Keratinocyte (primary cell): Measurements from ENCODE around the gene GPC3. TPM values are rescaled to one million over a fixed set of nuclear protein-coding genes. Genes with fewer than 3 reads are reported as not detected.

Experiments
- DNase-seq: peaks from one replicate; pipeline ENCODE4 v3.0.0-alpha.2; 2011; ENCODE audit warnings: low read depth, missing footprints, low spot score
- FAIRE-seq: peaks from 2 replicates; lab custom pipeline; 2011; peaks lifted over from hg19 to GRCh38; lab: Jason Lieb, UNC
- H2AFZ ChIP-seq: 2 replicates; pipeline ENCODE4 v1.6.0; 2012; ENCODE audit warnings: low read length, control low read depth, inconsistent platforms; ENCODE audit not compliant: control insufficient read depth
- H3K27ac ChIP-seq: 2 replicates; pipeline ENCODE4 v1.5.1; 2011; ENCODE audit warnings: low read length; ENCODE audit not compliant: control insufficient read depth, insufficient read depth
- H3K27me3 ChIP-seq: 3 replicates; pipeline ENCODE4 v1.6.0; 2011; ENCODE audit warnings: low read length; ENCODE audit not compliant: control insufficient read depth, insufficient read depth; ENCODE audit errors: extremely low read depth
- H3K36me3 ChIP-seq, 2 experiments: 2 replicates in 1 of 2; 3 replicates in 1 of 2; pipeline ENCODE4 v1.5.1; 2011; ENCODE audit warnings: low read length in 2 of 2, mild to moderate bottlenecking in 1 of 2; ENCODE audit not compliant: control insufficient read depth in 2 of 2, insufficient read depth in 2 of 2; ENCODE audit errors: extremely low read depth in 1 of 2
- H3K4me1 ChIP-seq: 3 replicates; pipeline ENCODE4 v1.5.1; 2011; ENCODE audit warnings: low read length; ENCODE audit not compliant: control insufficient read depth, insufficient read depth; ENCODE audit errors: extremely low read depth
- H3K4me2 ChIP-seq: 3 replicates; pipeline ENCODE4 v1.6.0; 2011; ENCODE audit warnings: low read depth, low read length; ENCODE audit not compliant: control insufficient read depth, insufficient read depth; ENCODE audit errors: extremely low read depth
- H3K4me3 ChIP-seq, 3 experiments: fragments of 200-600 bp in 1 of 3; sonication (generic) in 1 of 3; 2 replicates in 2 of 3; 3 replicates in 1 of 3; pipeline ENCODE4 v1.5.1; 2011 to 2016; ENCODE audit warnings: low read length in 3 of 3, mild to moderate bottlenecking in 3 of 3, control low read depth in 2 of 3, inconsistent platforms in 1 of 3, low read depth in 1 of 3, mixed read lengths in 1 of 3, mixed run types in 1 of 3, moderate library complexity in 1 of 3; ENCODE audit not compliant: control insufficient read depth in 2 of 3, insufficient read depth in 2 of 3; ENCODE audit errors: extremely low read depth in 1 of 3
- H3K79me2 ChIP-seq: 2 replicates; pipeline ENCODE4 v1.6.0; 2012; ENCODE audit warnings: low read length; ENCODE audit not compliant: control insufficient read depth, insufficient read depth
- H3K9ac ChIP-seq: 3 replicates; pipeline ENCODE4 v1.6.0; 2011; ENCODE audit warnings: low read length; ENCODE audit not compliant: control insufficient read depth, insufficient read depth; ENCODE audit errors: extremely low read depth
- H3K9me1 ChIP-seq: 3 replicates; pipeline ENCODE4 v1.6.0; 2011; ENCODE audit warnings: low read length; ENCODE audit not compliant: control insufficient read depth, insufficient read depth; ENCODE audit errors: extremely low read depth
- H3K9me3 ChIP-seq: 2 replicates; pipeline ENCODE4 v1.5.1; 2012; ENCODE audit warnings: low read depth, low read length; ENCODE audit not compliant: control insufficient read depth
- H4K20me1 ChIP-seq: 3 replicates; pipeline ENCODE4 v1.6.0; 2011; ENCODE audit warnings: low read length; ENCODE audit not compliant: control insufficient read depth, insufficient read depth; ENCODE audit errors: extremely low read depth
- CTCF ChIP-seq, 3 experiments: IDR thresholded peaks in 1 of 3; conservative IDR thresholded peaks in 1 of 3; optimal IDR thresholded peaks in 1 of 3; 2 replicates in 2 of 3; 3 replicates in 1 of 3; pipeline versions ENCODE3 to v1.5.1; 2011; ENCODE audit warnings: low read length in 3 of 3, mild to moderate bottlenecking in 3 of 3, moderate library complexity in 2 of 3, control low read depth in 1 of 3, inconsistent platforms in 1 of 3; ENCODE audit not compliant: insufficient read depth in 2 of 3; ENCODE audit errors: extremely low read depth in 1 of 3
- EZH2 ChIP-seq: IDR thresholded peaks from one replicate; pipeline ENCODE4 v1.6.1; 2012; ENCODE audit warnings: inconsistent platforms, mild to moderate bottlenecking, low read length, moderate library complexity
- dilution Hi-C: fragments of 300-500 bp; cut with MboI; formaldehyde crosslinking; loops from one replicate; pipeline ENCODE4 v1.7.0; 2020; ENCODE audit warnings: low sequenced_read_pairs; ENCODE audit not compliant: extremely low pct_ligation_motif_present
- polyA plus RNA-seq, 5 experiments: library from polyadenylated mRNA; depleted of rRNA in 3 of 5; stranded (reverse) in 3 of 5; stranded (forward) in 1 of 5; unstranded in 1 of 5; fragments of >200 nt; gene quantifications; 1 replicate in 1 of 5; 2 replicates in 3 of 5; 3 replicates in 1 of 5; pipeline versions ENCODE4 v1.2.1 to v1.2.3, GENCODE V29; 2011 to 2012; ENCODE audit warnings: missing spikeins in 2 of 5, low read depth in 1 of 5, low replicate concordance in 1 of 5

The GPC3 gene
- polyA plus RNA-seq, 1 donor (not counting 4 experiments of a cell fraction or from before 2014, with no cell fraction given): 0.03 TPM

GRCh38 chrX:133600536-133600935 is 384.9 kb downstream of the GPC3 start:
- Histone ChIP-seq H3K79me2 (no peaks in the 10 kb centered on the region), H3K27ac (no peak overlapping the region), H4K20me1 (no peaks in the 10 kb centered on the region), H3K4me1 (no peaks in the 10 kb centered on the region), H3K4me2 (no peak overlapping the region), H3K9ac (no peak overlapping the region), H3K4me3 (no peak overlapping the region), H3K36me3 (no peaks in the 10 kb centered on the region), H3K9me3 (no peaks in the 10 kb centered on the region), H2AFZ (no peak overlapping the region), H3K9me1 (no peaks in the 10 kb centered on the region), H3K27me3 (no peaks in the 10 kb centered on the region)
- no peak for TF ChIP-seq EZH2
- no peak for TF ChIP-seq CTCF (optimal IDR thresholded peaks at IDR 0.05 in 1 of 3, IDR thresholded peaks at IDR 0.05 in 1 of 3, conservative IDR thresholded peaks at IDR 0.05 in 1 of 3; ENCODE audit: extremely low read depth in 1 of 3, insufficient read depth in 2 of 3, low read length in 3 of 3)
- DNase-seq (no peak), FAIRE-seq (no peak)
- dilution Hi-C loops: no loop called here

DNA sequence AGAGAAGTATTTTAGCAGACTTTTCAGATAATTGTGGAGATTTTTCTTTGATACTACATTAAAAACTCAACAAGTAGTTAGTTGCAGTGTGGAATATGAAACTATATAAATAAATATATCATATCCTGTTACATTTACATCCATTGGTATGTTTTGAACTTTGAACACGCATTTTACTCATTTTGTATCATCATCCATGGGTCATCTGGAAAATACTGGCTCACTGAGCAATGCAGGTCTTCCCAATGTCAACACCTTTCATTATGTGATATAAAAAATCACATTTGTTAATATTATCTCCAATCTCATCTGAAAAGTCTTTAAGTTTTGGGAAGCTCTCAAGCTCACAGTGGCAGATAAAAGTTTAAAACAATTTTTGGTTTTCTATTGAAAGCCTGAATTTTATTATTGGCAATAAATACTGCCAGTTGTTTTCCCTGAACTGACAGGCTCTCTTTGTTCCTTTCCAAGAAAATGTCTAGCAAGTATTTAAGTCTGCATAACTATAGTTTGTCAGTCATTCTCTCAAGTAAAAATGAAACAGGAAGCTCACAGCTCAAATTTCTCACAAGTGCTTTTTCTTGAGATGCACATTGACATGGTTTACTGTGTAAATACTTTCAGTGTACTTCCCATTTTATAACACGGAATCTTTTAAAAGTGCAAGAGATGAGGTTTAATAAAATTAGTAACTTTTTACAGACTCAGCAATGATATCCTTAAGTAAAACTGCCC is 386.6 kb downstream of the GPC3 start:
- FAIRE-seq: no peak
- Histone ChIP-seq H3K79me2 (no peaks in the 10 kb centered on the region), H3K27ac (no peak overlapping the region), H3K36me3 (no peaks in the 10 kb centered on the region), H2AFZ (no peak overlapping the region), H3K9me1 (no peaks in the 10 kb centered on the region), H3K27me3 (no peaks in the 10 kb centered on the region), H3K9me3 (no peaks in the 10 kb centered on the region), H3K4me2 (no peak overlapping the region), H3K9ac (no peak overlapping the region), H3K4me1 (no peaks in the 10 kb centered on the region), H4K20me1 (no peaks in the 10 kb centered on the region), H3K4me3 (no peak overlapping the region)
- dilution Hi-C loops: no loop called here
- TF ChIP-seq CTCF (optimal IDR thresholded peaks at IDR 0.05 in 1 of 3, IDR thresholded peaks at IDR 0.05 in 1 of 3, conservative IDR thresholded peaks at IDR 0.05 in 1 of 3; ENCODE audit: extremely low read depth in 1 of 3, insufficient read depth in 2 of 3, low read length in 3 of 3): no peak
- TF ChIP-seq EZH2: no peak
- no peak for DNase-seq
